DOHH2 (cell line): Measurements from ENCODE around the gene ANKZF1.

ENCODE experiments used
- H3F3A ChIP-seq: fragments of 200-600 bp; sonication (generic), shearing (Covaris generic); 2 replicates; pipeline ENCODE4 v1.6.0; 2016; ENCODE audit warnings: antibody characterized with exemption, mild to moderate bottlenecking; ENCODE audit not compliant: control insufficient read depth, insufficient read depth
- H3K27ac ChIP-seq: fragments of 200-600 bp; sonication (generic); 2 replicates; pipeline ENCODE4 v1.5.1; 2014; ENCODE audit warnings: low read depth, mild to moderate bottlenecking, low read length, moderate library complexity
- H3K27me3 ChIP-seq: fragments of 200-600 bp; sonication (generic); 2 replicates; pipeline ENCODE4 v1.6.1; 2014; ENCODE audit warnings: mild to moderate bottlenecking, low read length, mixed read lengths; ENCODE audit not compliant: control insufficient read depth
- H3K36me3 ChIP-seq: fragments of 200-600 bp; sonication (generic); 2 replicates; pipeline ENCODE4 v1.6.1; 2014; ENCODE audit warnings: mild to moderate bottlenecking, low read length, moderate library complexity, mixed read lengths; ENCODE audit not compliant: control insufficient read depth
- H3K4me1 ChIP-seq: fragments of 200-600 bp; sonication (generic); 2 replicates; pipeline ENCODE4 v1.6.1; 2014; ENCODE audit warnings: mild to moderate bottlenecking, low read length, mixed read lengths; ENCODE audit not compliant: control insufficient read depth
- H3K4me2 ChIP-seq: fragments of 200-600 bp; sonication (generic); 2 replicates; pipeline ENCODE4 v1.6.0; 2014; ENCODE audit warnings: mild to moderate bottlenecking, low read length, moderate library complexity
- H3K4me3 ChIP-seq: fragments of 200-600 bp; sonication (generic); 2 replicates; pipeline ENCODE4 v1.5.1; 2014; ENCODE audit warnings: mild to moderate bottlenecking, low read length, mixed read lengths
- H3K79me2 ChIP-seq: fragments of 200-600 bp; sonication (generic); 2 replicates; pipeline ENCODE4 v1.6.1; 2014; ENCODE audit warnings: mild to moderate bottlenecking, low read length, mixed read lengths; ENCODE audit not compliant: control insufficient read depth
- H3K9me2 ChIP-seq: fragments of 200-600 bp; sonication (generic); replicated peaks from 2 replicates; pipeline ENCODE4 v1.6.1; 2014; ENCODE audit warnings: mild to moderate bottlenecking, low read length, mixed read lengths; ENCODE audit not compliant: control insufficient read depth
- H3K9me3 ChIP-seq: fragments of 200-600 bp; sonication (generic); 2 replicates; pipeline ENCODE4 v1.6.1; 2014; ENCODE audit warnings: antibody characterized with exemption, low read length, mixed read lengths; ENCODE audit not compliant: control insufficient read depth, insufficient read depth
- H4K20me1 ChIP-seq: fragments of 200-600 bp; sonication (generic); 2 replicates; pipeline ENCODE4 v1.6.0; 2014; ENCODE audit warnings: low read depth, mild to moderate bottlenecking, antibody characterized with exemption, low read length, moderate library complexity; ENCODE audit not compliant: control insufficient read depth, insufficient read depth
- EZH2phosphoT487 ChIP-seq: fragments of 200-600 bp; sonication (generic); IDR thresholded peaks from 2 replicates; pipeline ENCODE4 v1.6.1; 2017; ENCODE audit warnings: borderline replicate concordance, mild to moderate bottlenecking, antibody characterized with exemption, low read length, moderate library complexity, mixed read lengths
- TF ChIP-seq, protein P1 (sequence below): fragments of 200-600 bp; sonication (generic); IDR thresholded peaks from one replicate; pipeline ENCODE4 v1.5.1; 2014; ENCODE audit warnings: antibody characterized with exemption, mild to moderate bottlenecking, low read depth, low read length; ENCODE audit not compliant: poor library complexity, severe bottlenecking

ANKZF1 gene

GRCh38 chr2:219282943-219283581 lies 53.5 kb downstream of the ANKZF1 start:
- H4K20me1 ChIP-seq = no peaks in the 10 kb centered on the region
- no peak overlapping the region for H3K4me3 ChIP-seq
- no peak overlapping the region for H3K4me2 ChIP-seq
- no peaks in the 10 kb centered on the region for H3K27me3 ChIP-seq
- H3K9me3 ChIP-seq = no peaks in the 10 kb centered on the region
- 0 out of 2 replicates have a peak, but pooled peaks cover 3% of the 10 kb centered on the region for H3K79me2 ChIP-seq
- no peak for TF ChIP-seq EZH2phosphoT487
- TF ChIP-seq, protein P1, sequence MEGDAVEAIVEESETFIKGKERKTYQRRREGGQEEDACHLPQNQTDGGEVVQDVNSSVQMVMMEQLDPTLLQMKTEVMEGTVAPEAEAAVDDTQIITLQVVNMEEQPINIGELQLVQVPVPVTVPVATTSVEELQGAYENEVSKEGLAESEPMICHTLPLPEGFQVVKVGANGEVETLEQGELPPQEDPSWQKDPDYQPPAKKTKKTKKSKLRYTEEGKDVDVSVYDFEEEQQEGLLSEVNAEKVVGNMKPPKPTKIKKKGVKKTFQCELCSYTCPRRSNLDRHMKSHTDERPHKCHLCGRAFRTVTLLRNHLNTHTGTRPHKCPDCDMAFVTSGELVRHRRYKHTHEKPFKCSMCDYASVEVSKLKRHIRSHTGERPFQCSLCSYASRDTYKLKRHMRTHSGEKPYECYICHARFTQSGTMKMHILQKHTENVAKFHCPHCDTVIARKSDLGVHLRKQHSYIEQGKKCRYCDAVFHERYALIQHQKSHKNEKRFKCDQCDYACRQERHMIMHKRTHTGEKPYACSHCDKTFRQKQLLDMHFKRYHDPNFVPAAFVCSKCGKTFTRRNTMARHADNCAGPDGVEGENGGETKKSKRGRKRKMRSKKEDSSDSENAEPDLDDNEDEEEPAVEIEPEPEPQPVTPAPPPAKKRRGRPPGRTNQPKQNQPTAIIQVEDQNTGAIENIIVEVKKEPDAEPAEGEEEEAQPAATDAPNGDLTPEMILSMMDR = no peak
- peaks cover 33% of the 10 kb centered on the region for H3K36me3 ChIP-seq
- no peaks in the 10 kb centered on the region for H3K9me2 ChIP-seq
- H3K27ac ChIP-seq = no peak overlapping the region
- peaks cover 8% of the 10 kb centered on the region for H3F3A ChIP-seq
- H3K4me1 ChIP-seq = peaks cover 23% of the 10 kb centered on the region

DNA sequence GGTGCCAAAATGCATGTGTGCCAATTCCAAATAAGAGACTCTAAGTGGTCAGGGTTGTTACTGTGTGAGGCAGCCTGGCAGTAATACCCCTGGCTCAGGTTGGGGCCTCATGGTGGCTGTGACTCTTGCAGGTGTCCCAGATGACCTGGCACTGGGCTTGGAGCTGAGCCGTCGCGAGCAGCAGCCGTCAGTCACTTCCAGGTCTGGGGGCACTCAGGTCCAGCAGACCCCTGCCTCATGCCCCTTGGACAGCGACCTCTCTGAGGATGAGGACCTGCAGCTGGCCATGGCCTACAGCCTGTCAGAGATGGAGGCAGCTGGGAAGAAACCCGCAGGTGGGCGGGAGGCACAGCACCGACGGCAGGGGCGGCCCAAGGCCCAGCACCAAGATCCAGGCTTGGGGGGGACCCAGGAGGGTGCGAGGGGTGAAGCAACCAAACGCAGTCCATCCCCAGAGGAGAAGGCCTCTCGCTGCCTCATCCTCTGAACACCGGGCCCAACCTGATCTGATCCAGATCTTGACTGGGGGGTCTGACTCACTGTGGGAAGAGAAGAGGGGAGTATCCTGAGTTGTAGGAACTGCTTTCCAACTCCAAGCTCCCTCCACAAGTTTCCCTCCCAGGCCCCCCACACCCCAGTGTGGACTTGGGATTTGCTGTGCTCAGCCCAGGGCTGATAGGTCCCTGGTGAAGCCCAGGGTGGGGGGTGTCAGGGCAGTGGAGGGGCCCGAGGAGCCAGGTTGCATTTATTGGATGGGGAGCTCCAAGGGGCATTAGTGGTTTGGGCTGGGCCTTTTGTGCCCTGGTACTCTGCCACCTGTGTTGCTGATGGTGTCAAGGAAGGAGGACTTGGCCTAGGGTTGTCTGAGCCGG lies 55.1 kb downstream of the ANKZF1 start:
- Histone ChIP-seq H3K4me3 (no peak overlapping the region), H4K20me1 (no peaks in the 10 kb centered on the region), H3K4me1 (peaks cover 10% of the 10 kb centered on the region), H3K36me3 (peaks cover 33% of the 10 kb centered on the region), H3K4me2 (no peak overlapping the region), H3K27ac (no peak overlapping the region), H3K9me3 (no peaks in the 10 kb centered on the region), H3F3A (no peaks in the 10 kb centered on the region), H3K27me3 (no peaks in the 10 kb centered on the region), H3K79me2 (0 out of 2 replicates have a peak, but pooled peaks cover 3% of the 10 kb centered on the region), H3K9me2 (no peaks in the 10 kb centered on the region)
- TF ChIP-seq, protein P1 = no peak
- no peak for TF ChIP-seq EZH2phosphoT487

GRCh38 chr2:219285373-219285735 lies 55.7 kb downstream of the ANKZF1 start:
- Histone ChIP-seq H3K4me2 (no peak overlapping the region), H3K36me3 (peaks cover 30% of the 10 kb centered on the region), H3K9me3 (no peaks in the 10 kb centered on the region), H3K27me3 (no peaks in the 10 kb centered on the region), H3K9me2 (no peaks in the 10 kb centered on the region), H3F3A (no peaks in the 10 kb centered on the region), H4K20me1 (no peaks in the 10 kb centered on the region), H3K27ac (no peak overlapping the region), H3K4me3 (no peak overlapping the region), H3K4me1 (peaks cover 4% of the 10 kb centered on the region), H3K79me2 (no peaks in the 10 kb centered on the region)
- no peak for TF ChIP-seq EZH2phosphoT487
- TF ChIP-seq, protein P1 = no peak
